Activated naive CD8-positive, alpha-beta T cell treated with anti-CD3 and anti-CD28 coated beads, Interleukin-2, amount 10 ng/mL, durations not matched to agents 7 days and 5 days (primary cell): ENCODE data around the gene CDK10. TPM values are rescaled to one million over a fixed set of nuclear protein-coding genes. Genes with fewer than 3 reads are reported as not detected.
"Not testable (repeated sequence)": the region's sequence is repeated elsewhere in the genome, so short reads cannot be mapped to it uniquely, and the experiment has no call there.

Source experiments
- ATAC-seq: fragments of 150-1000 bp; cut with Tn5 transposase; one replicate; pipeline ENCODE4 v1.10.0; 2021; ENCODE audit warnings: low read depth, moderate library complexity
- POLR2A ChIA-PET: fragments of 350-600 bp; sonication (Branson Sonifier 250); formaldehyde crosslinking; loops from one replicate; lab custom pipeline; 2021; ENCODE audit warnings: antibody characterized with exemption; lab: Charles Lee
- DNase-seq: peaks from one replicate; pipeline ENCODE4 v3.0.0; 2021
- H3K27ac Mint-ChIP-seq: one replicate; pipeline ENCODE4 v1.8.0; 2022; ENCODE audit warnings: mild to moderate bottlenecking, mixed read lengths
- H3K27me3 Mint-ChIP-seq: one replicate; pipeline ENCODE4 v1.8.0; 2022; ENCODE audit warnings: mild to moderate bottlenecking, moderate library complexity, mixed read lengths
- H3K36me3 Mint-ChIP-seq: one replicate; pipeline ENCODE4 v1.8.0; 2021; ENCODE audit warnings: mild to moderate bottlenecking, mixed read lengths
- H3K4me1 Mint-ChIP-seq: one replicate; pipeline ENCODE4 v1.8.0; 2021; ENCODE audit warnings: mixed read lengths
- H3K4me3 Mint-ChIP-seq: one replicate; pipeline ENCODE4 v1.8.0; 2022; ENCODE audit warnings: mild to moderate bottlenecking, moderate library complexity, mixed read lengths
- H3K9me3 Mint-ChIP-seq: one replicate; pipeline ENCODE4 v1.8.0; 2021; ENCODE audit warnings: mixed read lengths
- total RNA-seq, 2 experiments: library from RNA; stranded (reverse); gene quantifications; one replicate each; pipeline ENCODE4 v1.2.3, GENCODE V29; 2021

Gene CDK10
- total RNA-seq, 2 experiments from 2014 or later, result 103 to 104 TPM

- Mint-ChIP-seq H3K27ac (peak overlapping the region; percentile 79), H3K4me3 (peak overlapping the region; percentile 87), H3K36me3 (peaks cover 20% of the 10 kb centered on the region), H3K27me3 (no peaks in the 10 kb centered on the region), H3K4me1 (peaks cover 31% of the 10 kb centered on the region), H3K9me3 (no peaks in the 10 kb centered on the region)
- POLR2A ChIA-PET, result no interaction called here
- DNase-seq (no peak), ATAC-seq (no peak)
Measured at GRCh38 chr16:89656435-89657121, 29.9 kb upstream of the CDK10 start.

- Mint-ChIP-seq H3K27ac (peak within 1 kb of the TSS; percentile 80), H3K9me3 (no peaks in the 10 kb centered on the region), H3K27me3 (no peaks in the 10 kb centered on the region), H3K36me3 (peaks cover 25% of the 10 kb centered on the region), H3K4me1 (peaks cover 31% of the 10 kb centered on the region), H3K4me3 (peak within 1 kb of the TSS; percentile 87)
- POLR2A ChIA-PET, result interaction anchor here (0.7 to 2.2 kb wide), 3 partner anchors 41 to 96 kb away, joined by 3 to 6 read pairs (median 4); no protein-coding TSS in a partner anchor
- ATAC-seq (peak; percentile 88), DNase-seq (peak; percentile 98)
Measured at GRCh38 chr16:89657442-89658220, 28.9 kb upstream of the CDK10 start, which contains the start of the genes CHMP1A and SPATA33. TSS of gene CHMP1A (minus strand) at chr16:89657708. CDS start at chr16:89657588, 120 bp downstream. TSS of gene SPATA33 (plus strand) at chr16:89657836. CDS start at chr16:89657912, 76 bp downstream.

DNA sequence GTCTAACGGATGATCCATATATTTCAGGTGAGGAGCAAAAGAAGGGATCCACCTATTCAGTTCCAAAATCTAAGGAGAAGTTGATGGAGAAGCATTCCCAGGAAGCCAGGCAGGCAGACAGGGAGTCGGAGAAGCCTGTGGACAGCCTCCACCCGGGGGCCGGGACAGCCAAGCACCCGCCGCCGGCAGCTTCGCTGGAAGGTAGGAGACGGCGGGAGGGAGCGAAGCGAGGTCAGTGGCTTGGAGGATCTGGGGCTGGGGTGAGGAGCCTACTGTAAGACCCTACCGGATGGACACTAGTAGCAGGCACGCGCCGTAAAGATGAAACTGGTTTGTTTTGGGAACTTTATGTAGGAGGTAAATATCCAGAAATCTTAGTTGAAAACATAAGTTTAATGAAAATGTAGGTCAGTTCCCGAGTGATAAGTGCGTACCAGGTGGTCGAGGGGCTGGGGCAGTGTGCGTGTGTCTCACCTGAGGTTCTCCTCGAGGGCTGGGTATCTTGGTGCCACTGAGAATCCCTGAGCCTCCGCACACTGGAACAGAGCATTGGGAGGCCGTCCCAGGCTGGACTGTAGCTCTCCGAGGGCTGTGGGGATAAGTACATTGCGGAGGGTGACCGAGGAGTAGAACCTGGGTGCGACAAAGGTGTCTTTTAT, 28.1 kb upstream of the CDK10 start:
- Mint-ChIP-seq H3K9me3 (no peaks in the 10 kb centered on the region), H3K27ac (peak overlapping the region; percentile 77), H3K36me3 (peaks cover 31% of the 10 kb centered on the region), H3K27me3 (no peaks in the 10 kb centered on the region), H3K4me1 (peaks cover 31% of the 10 kb centered on the region), H3K4me3 (peak overlapping the region; percentile 87)
- no peak for DNase-seq
- POLR2A ChIA-PET, result interaction anchor here (1.1 to 2.2 kb wide), 2 partner anchors 28 to 65 kb away, joined by 4 to 6 read pairs; partner anchors contain the start of gene CDK10
- ATAC-seq, result no peak

DNA sequence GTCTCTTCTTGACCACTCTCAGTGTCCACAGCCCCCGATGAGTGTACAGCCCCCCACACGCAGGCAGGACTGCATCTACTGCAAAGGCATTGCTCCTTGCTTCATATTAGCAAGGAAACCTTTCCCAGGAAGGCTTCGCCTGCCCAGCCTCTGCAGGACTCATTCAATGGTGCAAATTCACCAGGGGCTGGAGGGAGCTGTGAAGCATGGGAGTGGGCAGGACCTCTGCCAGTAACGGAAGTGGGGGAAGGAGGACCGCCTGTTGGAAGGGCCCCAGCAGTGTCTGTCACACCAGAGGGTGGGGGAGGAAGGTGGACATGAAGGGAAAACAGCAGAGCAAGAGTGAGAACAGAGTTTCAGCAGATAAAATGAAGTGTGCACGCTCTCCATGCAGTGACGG, 26.3 kb upstream of the CDK10 start:
- H3K9me3 Mint-ChIP-seq, result no peaks in the 10 kb centered on the region
- H3K27ac Mint-ChIP-seq, result no peak overlapping the region
- peaks cover 34% of the 10 kb centered on the region for H3K36me3 Mint-ChIP-seq
- peaks cover 22% of the 10 kb centered on the region for H3K4me1 Mint-ChIP-seq
- DNase-seq (no peak), ATAC-seq (no peak)
- H3K27me3 Mint-ChIP-seq, result no peaks in the 10 kb centered on the region
- H3K4me3 Mint-ChIP-seq, result no peak overlapping the region
- POLR2A ChIA-PET, result no interaction called here

GRCh38 chr16:89661215-89661614, 25.3 kb upstream of the CDK10 start:
- Mint-ChIP-seq H3K36me3 (peaks cover 32% of the 10 kb centered on the region), H3K4me3 (no peak overlapping the region), H3K27me3 (no peaks in the 10 kb centered on the region), H3K4me1 (peaks cover 13% of the 10 kb centered on the region), H3K27ac (no peak overlapping the region), H3K9me3 (no peaks in the 10 kb centered on the region)
- no peak for DNase-seq
- no peak for ATAC-seq
- POLR2A ChIA-PET, result no interaction called here

DNA sequence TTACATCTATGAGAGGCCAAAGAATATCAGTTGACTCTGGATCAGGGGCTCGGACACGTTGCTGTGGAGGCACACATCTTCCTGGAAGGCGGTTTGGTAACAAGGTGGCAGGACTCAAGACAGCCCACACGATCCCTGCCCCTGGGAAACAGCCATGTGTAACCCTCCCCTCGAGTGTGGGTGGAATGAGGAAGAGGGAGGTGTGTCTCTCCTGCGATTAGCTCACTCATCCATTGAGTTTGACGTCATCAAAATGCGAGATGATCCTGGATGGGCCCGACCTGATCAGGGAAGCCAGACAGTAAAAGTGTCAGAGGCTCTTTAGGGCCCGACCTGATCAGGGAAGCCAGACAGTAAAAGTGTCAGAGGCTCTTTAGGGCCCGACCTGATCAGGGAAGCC, 22.3 kb upstream of the CDK10 start:
- DNase-seq, POLR2A ChIA-PET, ATAC-seq, H3K4me3 Mint-ChIP-seq, H3K27me3 Mint-ChIP-seq, H3K9me3 Mint-ChIP-seq, H3K27ac Mint-ChIP-seq: not testable (repeated sequence)
- Mint-ChIP-seq H3K4me1 (peaks cover 17% of the 10 kb centered on the region), H3K36me3 (peaks cover 27% of the 10 kb centered on the region)

GRCh38 chr16:89667000-89667399, 19.5 kb upstream of the CDK10 start:
- peaks cover 12% of the 10 kb centered on the region for H3K4me1 Mint-ChIP-seq
- H3K9me3 Mint-ChIP-seq, H3K4me3 Mint-ChIP-seq, ATAC-seq, DNase-seq, H3K27ac Mint-ChIP-seq, H3K27me3 Mint-ChIP-seq, POLR2A ChIA-PET: not testable (repeated sequence)
- H3K36me3 Mint-ChIP-seq, result peaks cover 13% of the 10 kb centered on the region

GRCh38 chr16:89667633-89668032, 18.9 kb upstream of the CDK10 start:
- Mint-ChIP-seq H3K4me3 (no peak overlapping the region), H3K9me3 (no peaks in the 10 kb centered on the region), H3K27me3 (no peaks in the 10 kb centered on the region), H3K27ac (no peak overlapping the region), H3K36me3 (peaks cover 11% of the 10 kb centered on the region), H3K4me1 (peaks cover 12% of the 10 kb centered on the region)
- POLR2A ChIA-PET, result interaction anchor here (0.7 kb wide), 1 partner anchor 33 kb away, joined by 4 read pairs; no protein-coding TSS in a partner anchor
- DNase-seq (no peak), ATAC-seq (no peak)

- ATAC-seq, result no peak
- H3K4me3 Mint-ChIP-seq, result peak overlapping the region; percentile 19
- H3K27ac Mint-ChIP-seq, result no peak overlapping the region
- H3K9me3 Mint-ChIP-seq, result no peaks in the 10 kb centered on the region
- H3K27me3 Mint-ChIP-seq, result no peaks in the 10 kb centered on the region
- no peak for DNase-seq
- peaks cover 1% of the 10 kb centered on the region for H3K36me3 Mint-ChIP-seq
- H3K4me1 Mint-ChIP-seq, result peaks cover 12% of the 10 kb centered on the region
- POLR2A ChIA-PET, result interaction anchor here (0.6 to 1.4 kb wide), 2 partner anchors 17 to 60 kb away, joined by 4 to 5 read pairs; partner anchors contain the start of gene CDK10
Measured at GRCh38 chr16:89668790-89669158, 17.7 kb upstream of the CDK10 start.

- Mint-ChIP-seq H3K4me3 (no peak overlapping the region), H3K4me1 (peaks cover 12% of the 10 kb centered on the region), H3K27ac (no peak overlapping the region), H3K27me3 (no peaks in the 10 kb centered on the region), H3K9me3 (no peaks in the 10 kb centered on the region), H3K36me3 (no peaks in the 10 kb centered on the region)
- no peak for DNase-seq
- POLR2A ChIA-PET, result no interaction called here
- ATAC-seq, result no peak
Measured at GRCh38 chr16:89669755-89670154, 16.7 kb upstream of the CDK10 start.

DNA sequence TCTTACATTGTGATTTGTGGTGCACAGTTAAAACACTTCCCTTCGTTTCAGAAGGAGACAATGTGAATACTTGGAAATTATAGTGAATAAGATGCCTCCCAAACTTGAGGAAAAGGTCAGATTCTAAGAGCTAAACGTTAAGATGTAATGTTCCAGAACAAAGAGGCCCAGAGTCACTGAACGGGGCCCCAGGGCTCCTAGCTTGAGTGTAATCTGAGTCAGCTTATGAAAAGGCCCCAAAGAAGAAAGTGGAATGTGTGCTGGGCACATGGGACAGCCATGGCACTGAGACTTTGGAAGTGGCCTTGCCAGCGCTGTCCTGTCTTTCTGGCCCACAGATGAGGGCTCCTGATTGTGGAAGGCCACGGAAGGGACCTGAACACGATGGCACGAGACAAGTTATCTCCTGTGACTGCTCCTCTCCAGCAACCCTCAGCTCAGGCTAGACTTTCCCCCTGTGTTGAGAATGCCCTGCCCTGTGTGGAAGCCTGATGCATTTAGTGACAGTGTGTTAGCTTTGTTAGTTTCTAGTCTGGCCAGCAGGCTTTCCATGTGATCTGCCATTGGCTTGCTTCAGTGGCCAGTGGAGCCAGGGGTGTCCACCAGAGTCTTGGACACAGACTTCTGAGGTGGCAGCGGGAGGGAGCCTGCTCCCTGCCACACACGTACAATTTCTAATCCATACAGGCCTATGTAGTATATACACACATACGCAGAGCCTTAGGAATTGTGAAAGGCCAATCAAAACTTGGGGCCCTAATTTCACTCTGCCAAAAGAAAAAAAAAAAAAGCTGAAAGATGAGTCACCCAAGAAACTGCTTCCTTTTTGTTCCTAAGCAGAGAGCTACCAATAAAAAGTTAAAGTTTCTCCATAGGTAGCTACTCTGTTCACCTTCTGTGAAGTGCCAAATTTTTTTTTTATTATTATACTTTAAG, 15.7 kb upstream of the CDK10 start:
- no peak for DNase-seq
- Mint-ChIP-seq H3K27ac (no peak overlapping the region), H3K27me3 (no peaks in the 10 kb centered on the region), H3K4me3 (no peak overlapping the region), H3K9me3 (no peaks in the 10 kb centered on the region), H3K36me3 (no peaks in the 10 kb centered on the region), H3K4me1 (peaks cover 12% of the 10 kb centered on the region)
- POLR2A ChIA-PET, result interaction anchor here (0.6 kb wide), 2 partner anchors 306 to 537 kb away, joined by 3 read pairs; no protein-coding TSS in a partner anchor
- no peak for ATAC-seq

DNA sequence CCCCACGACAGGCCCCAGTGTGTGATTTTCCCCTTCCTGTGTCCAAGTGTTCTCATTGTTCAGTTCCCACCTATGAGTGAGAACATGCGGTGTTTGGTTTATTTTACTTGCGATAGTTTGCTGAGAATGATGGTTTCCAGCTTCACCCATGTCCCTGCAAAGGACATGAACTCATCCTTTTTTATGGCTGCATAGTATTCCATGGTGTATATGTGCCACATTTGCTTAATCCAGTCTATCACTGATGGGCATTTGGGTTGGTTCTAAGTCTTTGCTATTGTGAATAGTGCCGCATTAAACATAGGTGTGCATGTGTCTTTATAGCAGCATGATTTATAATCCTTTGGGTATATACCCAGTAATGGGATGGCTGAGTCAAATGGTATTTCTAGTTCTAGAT, 14.9 kb upstream of the CDK10 start:
- POLR2A ChIA-PET, result interaction anchor here (0.6 kb wide), 2 partner anchors 305 to 537 kb away, joined by 3 read pairs; no protein-coding TSS in a partner anchor
- peaks cover 11% of the 10 kb centered on the region for H3K4me1 Mint-ChIP-seq
- not testable (repeated sequence) for H3K4me3 Mint-ChIP-seq, H3K36me3 Mint-ChIP-seq, H3K27me3 Mint-ChIP-seq, H3K27ac Mint-ChIP-seq, DNase-seq, H3K9me3 Mint-ChIP-seq, ATAC-seq
